Liver (tissue), 9 donors: Measurements from ENCODE around the gene BSPRY. TPM values are rescaled to one million over a fixed set of nuclear protein-coding genes. Genes with fewer than 3 reads are reported as not detected.
A peak's percentile ranks its signal among the peaks of the same experiment; 100 is the strongest.

Source experiments
- DNase-seq: peaks from one replicate; pipeline ENCODE4 v3.0.0-alpha.2; 2017; ENCODE audit warnings: low spot score
- H3K27ac ChIP-seq, 2 donors: one replicate each; pipeline ENCODE4 v1.7.0; 2013; ENCODE audit warnings: inconsistent platforms in 2 of 2, low read length in 2 of 2, control low read depth in 1 of 2, low read depth in 1 of 2, mild to moderate bottlenecking in 1 of 2
- H3K27me3 ChIP-seq, 4 donors: one replicate each; pipeline versions ENCODE4 v1.6.1 to v1.7.0; 2013; ENCODE audit warnings: low read length in 3 of 4, inconsistent platforms in 1 of 4, mild to moderate bottlenecking in 1 of 4, moderate library complexity in 1 of 4; ENCODE audit not compliant: control insufficient read depth in 4 of 4, insufficient read depth in 4 of 4
- H3K36me3 ChIP-seq, 4 donors: one replicate each; pipeline versions ENCODE4 v1.6.1 to v1.7.0; 2013; ENCODE audit warnings: low read length in 3 of 4, mild to moderate bottlenecking in 3 of 4, low read depth in 1 of 4, moderate library complexity in 1 of 4; ENCODE audit not compliant: control insufficient read depth in 4 of 4, insufficient read depth in 3 of 4
- H3K4me1 ChIP-seq, 4 donors: one replicate each; pipeline versions ENCODE4 v1.6.1 to v1.7.0; 2013; ENCODE audit warnings: low read length in 3 of 4, mild to moderate bottlenecking in 3 of 4, moderate library complexity in 1 of 4; ENCODE audit not compliant: control insufficient read depth in 4 of 4, insufficient read depth in 4 of 4
- H3K4me3 ChIP-seq, 3 donors: one replicate each; pipeline versions ENCODE4 v1.6.1 to v1.7.0; 2013; ENCODE audit warnings: low read length in 3 of 3, control low read depth in 1 of 3, low read depth in 1 of 3, mild to moderate bottlenecking in 1 of 3
- H3K9ac ChIP-seq, 2 donors: one replicate each; pipeline ENCODE4 v1.7.0; 2013; ENCODE audit warnings: low read length in 2 of 2, mild to moderate bottlenecking in 2 of 2, moderate library complexity in 2 of 2, control low read depth in 1 of 2, low read depth in 1 of 2
- H3K9me3 ChIP-seq, 4 donors: one replicate each; pipeline versions ENCODE4 v1.6.1 to v1.7.0; 2013; ENCODE audit warnings: low read length in 3 of 4; ENCODE audit not compliant: control insufficient read depth in 4 of 4
- ATF3 ChIP-seq: IDR thresholded peaks from 2 replicates; pipeline ENCODE4 v1.6.1; 2016; ENCODE audit warnings: antibody characterized with exemption
- CTCF ChIP-seq: fragments of 150-350 bp; IDR thresholded peaks from 2 replicates; pipeline ENCODE4 v1.5.1; 2017; ENCODE audit warnings: improper control_type of control experiment, low read depth, low read length; ENCODE audit not compliant: missing input control
- FOXA2 ChIP-seq: IDR thresholded peaks from 2 replicates; pipeline ENCODE4 v1.6.1; 2016; ENCODE audit warnings: antibody characterized with exemption
- GABPA ChIP-seq, 2 donors: IDR thresholded peaks in 1 of 2; conservative IDR thresholded peaks in 1 of 2; 2 replicates each; pipeline ENCODE4 v1.6.1; 2016; ENCODE audit warnings: antibody characterized with exemption in 2 of 2, mild to moderate bottlenecking in 1 of 2, moderate library complexity in 1 of 2
- HNF4A ChIP-seq, 2 donors: conservative IDR thresholded peaks; 2 replicates each; pipeline ENCODE4 v1.6.1; 2016; ENCODE audit warnings: antibody characterized with exemption in 2 of 2, mild to moderate bottlenecking in 2 of 2
- JUND ChIP-seq, 2 donors: IDR thresholded peaks; 2 replicates each; pipeline ENCODE4 v1.6.1; 2016; ENCODE audit warnings: antibody characterized with exemption in 2 of 2
- NR2F2 ChIP-seq: IDR thresholded peaks from 2 replicates; pipeline ENCODE4 v1.6.1; 2016; ENCODE audit warnings: antibody characterized with exemption
- RAD21 ChIP-seq, 2 donors: IDR thresholded peaks; 2 replicates each; pipeline ENCODE4 v1.6.1; 2016; ENCODE audit warnings: antibody characterized with exemption in 2 of 2, mild to moderate bottlenecking in 2 of 2
- REST ChIP-seq: IDR thresholded peaks from 2 replicates; pipeline ENCODE4 v1.6.1; 2016; ENCODE audit warnings: antibody characterized with exemption, mild to moderate bottlenecking
- RXRA ChIP-seq, 2 donors: IDR thresholded peaks; 2 replicates each; pipeline ENCODE4 v1.6.1; 2017 to 2018; ENCODE audit warnings: antibody characterized with exemption in 2 of 2, mild to moderate bottlenecking in 1 of 2
- SP1 ChIP-seq: IDR thresholded peaks from 2 replicates; pipeline ENCODE4 v1.6.1; 2018; ENCODE audit warnings: antibody characterized with exemption, mild to moderate bottlenecking
- TAF1 ChIP-seq: conservative IDR thresholded peaks from 2 replicates; pipeline ENCODE4 v1.6.1; 2016; ENCODE audit warnings: antibody characterized with exemption, mild to moderate bottlenecking
- YY1 ChIP-seq: IDR thresholded peaks from 2 replicates; pipeline ENCODE4 v1.6.1; 2016; ENCODE audit warnings: antibody characterized with exemption, mild to moderate bottlenecking
- WGBS: extraction: QIAGEN DNeasy Blood & Tissue Kit; methylation state at CpG from one replicate; pipeline ENCODE4 v1.1.7; 2013; 5-methylcytosine and 5-hydroxymethylcytosine counted together
- polyA plus RNA-seq, 2 donors: library from polyadenylated mRNA; stranded (reverse) in 1 of 2; unstranded in 1 of 2; fragments of 200-250 nt in 1 of 2; fragments of >200 nt in 1 of 2; fragmentation: Nextera tagmentation in 1 of 2; extraction: Ambion mirVana in 1 of 2; gene quantifications; one replicate each; pipeline versions ENCODE4 v1.2.1 to v1.2.3, GENCODE V29; 2013 to 2015
- total RNA-seq, 2 donors: library from RNA; depleted of rRNA; stranded (reverse); fragments of >200 nt; gene quantifications; one replicate each; pipeline ENCODE4 v1.2.3, GENCODE V29; 2014
- TF ChIP-seq, protein P1 (sequence below): IDR thresholded peaks from 2 replicates; pipeline ENCODE4 v1.6.1; 2016; ENCODE audit warnings: antibody characterized with exemption
- donor health status: healthy.
- donor health status: healthy.
- donor health status: healthy.
- donor health status: healthy.
- donor health status: healthy.

BSPRY gene
- total and polyA plus RNA-seq, 4 donors: 0.31 to 2.3 (median 0.65) TPM

GRCh38 chr9:113340011-113340699 is 9.2 kb upstream of the BSPRY start, which contains the start of gene WDR31:
WDR31 (minus strand) TSS chr9:113340275; CDS start chr9:113332022, 8,253 bp downstream.
- Histone ChIP-seq H3K4me1 (peaks cover 8 to 21% (median 15%) of the 10 kb centered on the region in 4 donors), H3K27ac (peak within 1 kb of the TSS; percentile 66 to 77), H3K36me3 (no peaks in the 10 kb centered on the region), H3K27me3 (no peaks in the 10 kb centered on the region), H3K4me3 (peak within 1 kb of the TSS; percentile 89 to 98 (median 94)), H3K9ac (peak within 1 kb of the TSS; percentile 34 to 89), H3K9me3 (no peaks in the 10 kb centered on the region)
- TF ChIP-seq NR2F2 (no peak), FOXA2 (no peak), REST (peak; percentile 56), YY1 (peak; percentile 84), RXRA (IDR thresholded peaks at IDR 0.05) (peak in 1 of 2 donors; percentile 25), CTCF (no peak), GABPA (IDR thresholded peaks at IDR 0.05 in 1 of 2, conservative IDR thresholded peaks at IDR 0.05 in 1 of 2) (peak; percentile 73 to 87), RAD21 (IDR thresholded peaks at IDR 0.05) (peak; percentile 48 to 66), TAF1 (peak; percentile 85), ATF3 (peak; percentile 5), HNF4A (conservative IDR thresholded peaks at IDR 0.05) (peak in 1 of 2 donors; percentile 36), JUND (IDR thresholded peaks at IDR 0.05) (no peak), SP1 (peak; percentile 63)
- TF ChIP-seq, protein P1, sequence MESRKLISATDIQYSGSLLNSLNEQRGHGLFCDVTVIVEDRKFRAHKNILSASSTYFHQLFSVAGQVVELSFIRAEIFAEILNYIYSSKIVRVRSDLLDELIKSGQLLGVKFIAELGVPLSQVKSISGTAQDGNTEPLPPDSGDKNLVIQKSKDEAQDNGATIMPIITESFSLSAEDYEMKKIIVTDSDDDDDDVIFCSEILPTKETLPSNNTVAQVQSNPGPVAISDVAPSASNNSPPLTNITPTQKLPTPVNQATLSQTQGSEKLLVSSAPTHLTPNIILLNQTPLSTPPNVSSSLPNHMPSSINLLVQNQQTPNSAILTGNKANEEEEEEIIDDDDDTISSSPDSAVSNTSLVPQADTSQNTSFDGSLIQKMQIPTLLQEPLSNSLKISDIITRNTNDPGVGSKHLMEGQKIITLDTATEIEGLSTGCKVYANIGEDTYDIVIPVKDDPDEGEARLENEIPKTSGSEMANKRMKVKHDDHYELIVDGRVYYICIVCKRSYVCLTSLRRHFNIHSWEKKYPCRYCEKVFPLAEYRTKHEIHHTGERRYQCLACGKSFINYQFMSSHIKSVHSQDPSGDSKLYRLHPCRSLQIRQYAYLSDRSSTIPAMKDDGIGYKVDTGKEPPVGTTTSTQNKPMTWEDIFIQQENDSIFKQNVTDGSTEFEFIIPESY: peak; percentile 63
- peak; percentile 91 for DNase-seq
- under 1% methylated on average over 46 of the region's 46 CpGs for WGBS
